SK-N-SH treated with all-trans-retinoic acid at 6 μM for 48 hours (cell line): ENCODE data around the gene BAK1.

Experiments
- ATAC-seq: fragments of 200-7000 bp; cut with Tn5 transposase; 3 replicates; pipeline ENCODE4 v1.9.1; 2020; ENCODE audit warnings: mild to moderate bottlenecking, moderate library complexity
- ARNTL ChIP-seq: fragments of 450-650 bp; formaldehyde crosslinking; IDR thresholded peaks from 2 replicates; pipeline ENCODE4 v1.5.0; 2020; ENCODE audit warnings: low read depth, mild to moderate bottlenecking, moderate library complexity, borderline replicate concordance
- BACH2 ChIP-seq: fragments of 250-450 bp; sonication (Bioruptor Pico); IDR thresholded peaks from 2 replicates; pipeline ENCODE4 v1.9.0; 2021; ENCODE audit warnings: mild to moderate bottlenecking, borderline replicate concordance
- CSRNP3 ChIP-seq: fragments of 250-450 bp; sonication (Bioruptor Pico); IDR thresholded peaks from 2 replicates; pipeline ENCODE4 v1.5.1; 2021; ENCODE audit warnings: mild to moderate bottlenecking, moderate library complexity
- ESRRG ChIP-seq: fragments of 250-450 bp; sonication (Bioruptor Pico); IDR thresholded peaks from 2 replicates; pipeline ENCODE4 v1.6.1; 2021; ENCODE audit warnings: mild to moderate bottlenecking
- GLIS3 ChIP-seq: fragments of 250-450 bp; sonication (Bioruptor Pico); IDR thresholded peaks from 2 replicates; pipeline ENCODE4 v1.5.0; 2020; ENCODE audit warnings: mild to moderate bottlenecking, moderate library complexity
- ISL1 ChIP-seq: fragments of 250-450 bp; sonication (Bioruptor Pico); IDR thresholded peaks from 2 replicates; pipeline ENCODE4 v2.1.2; 2022; ENCODE audit warnings: mild to moderate bottlenecking, moderate library complexity
- OSR1 ChIP-seq: fragments of 250-450 bp; sonication (Bioruptor Pico); IDR thresholded peaks from 2 replicates; pipeline ENCODE4 v1.8.0; 2022; ENCODE audit warnings: moderate library complexity, mild to moderate bottlenecking, inconsistent platforms
- PATZ1 ChIP-seq: fragments of 250-450 bp; sonication (Bioruptor Pico); IDR thresholded peaks from 2 replicates; pipeline ENCODE4 v1.8.0; 2020; ENCODE audit warnings: mild to moderate bottlenecking, moderate library complexity, borderline replicate concordance
- POU6F1 ChIP-seq: fragments of 250-450 bp; sonication (Bioruptor Pico); IDR thresholded peaks from 2 replicates; pipeline ENCODE4 v1.8.0; 2021; ENCODE audit warnings: low read depth, mild to moderate bottlenecking, moderate library complexity, borderline replicate concordance
- PPARA ChIP-seq: fragments of 250-450 bp; sonication (Bioruptor Pico); IDR thresholded peaks from 2 replicates; pipeline ENCODE4 v1.5.0; 2020; ENCODE audit warnings: mild to moderate bottlenecking, borderline replicate concordance
- RARB ChIP-seq: fragments of 250-450 bp; sonication (Bioruptor Pico); IDR thresholded peaks from 2 replicates; pipeline ENCODE4 v1.8.0; 2021; ENCODE audit warnings: mild to moderate bottlenecking, moderate library complexity
- SNAI2 ChIP-seq: fragments of 250-450 bp; sonication (Bioruptor Pico); IDR thresholded peaks from 2 replicates; pipeline ENCODE4 v1.5.0; 2020; ENCODE audit warnings: mild to moderate bottlenecking, moderate library complexity
- TCF4 ChIP-seq: fragments of 250-450 bp; sonication (Bioruptor Pico); IDR thresholded peaks from 2 replicates; pipeline ENCODE4 v1.8.0; 2021; ENCODE audit warnings: mild to moderate bottlenecking, moderate library complexity, borderline replicate concordance
- TOX ChIP-seq: fragments of 250-450 bp; sonication (Bioruptor Pico); IDR thresholded peaks from 2 replicates; pipeline ENCODE4 v1.8.0; 2021; ENCODE audit warnings: mild to moderate bottlenecking, moderate library complexity, borderline replicate concordance
- TSHZ2 ChIP-seq: fragments of 250-450 bp; sonication (Bioruptor Pico); IDR thresholded peaks from 2 replicates; pipeline ENCODE4 v1.5.0; 2020; ENCODE audit warnings: mild to moderate bottlenecking, moderate library complexity
- ZC3H10 ChIP-seq: fragments of 250-450 bp; sonication (Bioruptor Pico); IDR thresholded peaks from 2 replicates; pipeline ENCODE4 v1.5.1; 2021; ENCODE audit warnings: mild to moderate bottlenecking, moderate library complexity
- ZFP30 ChIP-seq: fragments of 450-650 bp; formaldehyde crosslinking; IDR thresholded peaks from 2 replicates; pipeline ENCODE4 v1.5.0; 2022; ENCODE audit warnings: mild to moderate bottlenecking, moderate library complexity
- ZNF565 ChIP-seq: fragments of 450-650 bp; formaldehyde crosslinking; conservative IDR thresholded peaks from 2 replicates; pipeline ENCODE4 v1.5.0; 2020; ENCODE audit warnings: low read depth, mild to moderate bottlenecking, moderate library complexity
- ZNF70 ChIP-seq: fragments of 450-650 bp; formaldehyde crosslinking; IDR thresholded peaks from 2 replicates; pipeline ENCODE4 v1.5.0; 2020; ENCODE audit warnings: mild to moderate bottlenecking, moderate library complexity
- ZNF8 ChIP-seq: fragments of 450-650 bp; formaldehyde crosslinking; IDR thresholded peaks from 2 replicates; pipeline ENCODE4 v1.5.0; 2020; ENCODE audit warnings: mild to moderate bottlenecking, moderate library complexity

Gene BAK1

GRCh38 chr6:33610779-33611732 is 31.0 kb upstream of the BAK1 start:
- peak; percentile 32; the same call in 1 of the 3 replicates for ATAC-seq

GRCh38 chr6:33610067-33610466 is 30.0 kb upstream of the BAK1 start:
- peak; percentile 20; the same call in 2 of the 3 replicates for ATAC-seq
- no peak for TF ChIP-seq GLIS3 (CRISPR knock-in tag)
- no peak for TF ChIP-seq ISL1 (CRISPR knock-in tag)
- TF ChIP-seq ARNTL, result no peak
- TF ChIP-seq BACH2, result no peak
- no peak for TF ChIP-seq ZNF8 (CRISPR knock-in tag)
- TF ChIP-seq SNAI2 (CRISPR knock-in tag), result no peak
- TF ChIP-seq POU6F1, result no peak
- no peak for TF ChIP-seq CSRNP3 (CRISPR knock-in tag)

More at GRCh38 chr6:33610779-33611732, 31.0 kb upstream of the BAK1 start:
- TF ChIP-seq PPARA (no peak), CSRNP3 (CRISPR knock-in tag) (no peak), TCF4 (peak; percentile 20; the same call in 1 of the 2 replicates), ZC3H10 (CRISPR knock-in tag) (no peak), RARB (CRISPR knock-in tag) (no peak), OSR1 (no peak)

GRCh38 chr6:33609528-33609927 is 29.5 kb upstream of the BAK1 start:
- TF ChIP-seq RARB (CRISPR knock-in tag), result no peak
- TF ChIP-seq SNAI2 (CRISPR knock-in tag), result no peak
- no peak for TF ChIP-seq ARNTL
- TF ChIP-seq GLIS3 (CRISPR knock-in tag), result no peak
- no peak for TF ChIP-seq ISL1 (CRISPR knock-in tag)
- no peak for TF ChIP-seq CSRNP3 (CRISPR knock-in tag)
- no peak for TF ChIP-seq ZNF8 (CRISPR knock-in tag)
- TF ChIP-seq TSHZ2 (CRISPR knock-in tag), result no peak
- no peak for TF ChIP-seq ESRRG (CRISPR knock-in tag)
- no peak for TF ChIP-seq TOX (CRISPR knock-in tag)
- TF ChIP-seq ZNF70 (CRISPR knock-in tag), result no peak
- no peak for TF ChIP-seq OSR1
- ATAC-seq, result peak; percentile 46; the same call in 2 of the 3 replicates

- no peak for ATAC-seq
- TF ChIP-seq SNAI2 (CRISPR knock-in tag) (no peak), PPARA (no peak), ISL1 (CRISPR knock-in tag) (no peak), ZFP30 (CRISPR knock-in tag) (no peak), TSHZ2 (CRISPR knock-in tag) (no peak), PATZ1 (CRISPR knock-in tag) (no peak), TCF4 (no peak), ZNF565 (no peak), OSR1 (no peak), ZNF70 (CRISPR knock-in tag) (no peak), ZC3H10 (CRISPR knock-in tag) (no peak)
Measured at GRCh38 chr6:33609019-33609418, 28.9 kb upstream of the BAK1 start.
